Left ventricle myocardium superior (tissue), 1 donor: ENCODE data around the gene PHIP. TPM values are rescaled to one million over a fixed set of nuclear protein-coding genes. Genes with fewer than 3 reads are reported as not detected.
"Not testable (repeated sequence)": the region's sequence is repeated elsewhere in the genome, so short reads cannot be mapped to it uniquely, and the experiment has no call there.

Experiments used
- ATAC-seq: fragments of 200-7000 bp; cut with Tn5 transposase; one replicate; pipeline ENCODE4 v1.9.1; 2020; ENCODE audit warnings: mild to moderate bottlenecking, moderate library complexity
- DNase-seq: peaks from one replicate; pipeline ENCODE4 v3.0.0-alpha.2; 2020
- intact Hi-C: fragments of 100-400 bp; cut with micrococcal nuclease; formaldehyde crosslinking; loops from one replicate; pipeline ENCODE4 v1.11.0; 2022
- total RNA-seq: library from RNA; stranded (reverse); fragmentation: NEBNext Ultra II Directional; extraction: Animal tissue kit (Norgen Biotek cat#: 25700); gene quantifications from one replicate; pipeline ENCODE4 v1.2.1, GENCODE V29; 2021
- donor health status: DM: no; HTN: yes; CAD: no; lungs with severe emphysema.

Gene PHIP
- total RNA-seq, 1 donor from 2014 or later, result 17.3 TPM

- no peak for DNase-seq
- no peak for ATAC-seq
- intact Hi-C loops, result loop anchor here (10.0 kb wide), 1 partner anchor 112 kb away; the partner anchor contains the start of gene PHIP
Observed at GRCh38 chr6:78962448-78962847, 115.6 kb downstream of the PHIP start.

GRCh38 chr6:78954740-78955139 lies 123.3 kb downstream of the PHIP start:
- intact Hi-C loops, result no loop called here

GRCh38 chr6:78953798-78954197 lies 124.3 kb downstream of the PHIP start:
- intact Hi-C loops, result no loop called here
- ATAC-seq (no peak), DNase-seq (no peak)

More at GRCh38 chr6:78954740-78955139, 123.3 kb downstream of the PHIP start:
- ATAC-seq, result no peak
- DNase-seq, result no peak

- intact Hi-C loops, result no loop called here
- ATAC-seq, result no peak
Observed at GRCh38 chr6:78952362-78952761, 125.7 kb downstream of the PHIP start.

GRCh38 chr6:78948785-78949184 lies 129.3 kb downstream of the PHIP start:
- ATAC-seq, result no peak
- intact Hi-C loops, result no loop called here
- no peak for DNase-seq

More at GRCh38 chr6:78952362-78952761, 125.7 kb downstream of the PHIP start:
- DNase-seq, result no peak

- no peak for ATAC-seq
- intact Hi-C loops, result no loop called here
- DNase-seq, result no peak
Observed at GRCh38 chr6:78947962-78948361, 130.1 kb downstream of the PHIP start.

GRCh38 chr6:78947529-78947928 lies 130.5 kb downstream of the PHIP start:
- DNase-seq, result no peak
- intact Hi-C loops, result no loop called here
- ATAC-seq, result no peak

GRCh38 chr6:78942446-78942845 lies 135.6 kb downstream of the PHIP start:
- DNase-seq (no peak), ATAC-seq (no peak)
- intact Hi-C loops, result no loop called here

- DNase-seq, result no peak
- peak; percentile 95 for ATAC-seq
- intact Hi-C loops, result no loop called here
Observed at GRCh38 chr6:78936515-78936914, 141.5 kb downstream of the PHIP start.

GRCh38 chr6:78935553-78935952 lies 142.5 kb downstream of the PHIP start:
- peak; percentile 59 for ATAC-seq

GRCh38 chr6:78925317-78925716 lies 152.7 kb downstream of the PHIP start:
- intact Hi-C loops, result no loop called here
- ATAC-seq (no peak), DNase-seq (no peak)

More at GRCh38 chr6:78935553-78935952, 142.5 kb downstream of the PHIP start:
- intact Hi-C loops, result no loop called here
- DNase-seq, result no peak

GRCh38 chr6:78921168-78921567 lies 156.9 kb downstream of the PHIP start:
- ATAC-seq, intact Hi-C loops, DNase-seq: not testable (repeated sequence)

- DNase-seq, result no peak
- intact Hi-C loops, result no loop called here
- no peak for ATAC-seq
Observed at GRCh38 chr6:78917788-78918187, 160.3 kb downstream of the PHIP start.

GRCh38 chr6:78916411-78916810 lies 161.6 kb downstream of the PHIP start:
- DNase-seq, result no peak
- intact Hi-C loops, result no loop called here
- ATAC-seq, result no peak

GRCh38 chr6:78911218-78911940 lies 166.7 kb downstream of the PHIP start:
- intact Hi-C loops, result no loop called here
- ATAC-seq (no peak), DNase-seq (no peak)

- DNase-seq (peak; percentile 55), ATAC-seq (peak; percentile 80)
- intact Hi-C loops, result no loop called here
Observed at GRCh38 chr6:78910591-78911171, 167.4 kb downstream of the PHIP start.

- ATAC-seq, result peak; percentile 23
- intact Hi-C loops, result no loop called here
- no peak for DNase-seq
Observed at GRCh38 chr6:78910010-78910409, 168.0 kb downstream of the PHIP start.

- intact Hi-C loops, result no loop called here
- DNase-seq, result no peak
- peak; percentile 67 for ATAC-seq
Observed at GRCh38 chr6:78909391-78909790, 168.7 kb downstream of the PHIP start.

GRCh38 chr6:78908621-78909020 lies 169.4 kb downstream of the PHIP start:
- no peak for ATAC-seq
- no peak for DNase-seq
- intact Hi-C loops, result no loop called here

- DNase-seq (no peak), ATAC-seq (no peak)
- intact Hi-C loops, result no loop called here
Observed at GRCh38 chr6:78896227-78896626, 181.8 kb downstream of the PHIP start.

- intact Hi-C loops, DNase-seq, ATAC-seq: not testable (repeated sequence)
Observed at GRCh38 chr6:78889901-78890300, 188.2 kb downstream of the PHIP start.
